Mucosa of descending colon (tissue), 3 donors: ENCODE measurements around the gene DOCK2. TPM values are rescaled to one million over a fixed set of nuclear protein-coding genes. Genes with fewer than 3 reads are reported as not detected.

Experiments used
- ATAC-seq: fragments of 200-7000 bp; cut with Tn5 transposase; one replicate; pipeline ENCODE4 v1.9.1; 2020; ENCODE audit warnings: mild to moderate bottlenecking, moderate library complexity
- DNase-seq, 3 donors: peaks; one replicate each; pipeline ENCODE4 v3.0.0-alpha.2; 2020
- H3K36me3 ChIP-seq: fragments of 200-600 bp; one replicate; pipeline ENCODE4 v1.8.0; 2021; ENCODE audit warnings: low read depth, mild to moderate bottlenecking
- H3K4me1 ChIP-seq: fragments of 200-600 bp; one replicate; pipeline ENCODE4 v1.8.0; 2021; ENCODE audit warnings: low read depth, mild to moderate bottlenecking
- H3K4me3 ChIP-seq: fragments of 200-600 bp; one replicate; pipeline ENCODE4 v1.8.0; 2021; ENCODE audit warnings: mild to moderate bottlenecking
- H3K9me3 ChIP-seq: fragments of 200-600 bp; one replicate; pipeline ENCODE4 v1.8.0; 2021; ENCODE audit warnings: mild to moderate bottlenecking
- CTCF ChIP-seq: fragments of 200-600 bp; IDR thresholded peaks from one replicate; pipeline ENCODE4 v1.8.0; 2022; ENCODE audit warnings: antibody characterized with exemption, mild to moderate bottlenecking
- intact Hi-C, 2 donors: fragments of 100-400 bp; cut with DNase I in 1 of 2; cut with micrococcal nuclease in 1 of 2; formaldehyde crosslinking; loops; one replicate each; pipeline versions ENCODE4 v1.11.0 to v1.11.1; 2022; cut with DNase I, micrococcal nuclease
- microRNA-seq: library from miRNA; unstranded; fragments of <30 nt; microRNA quantifications from one replicate; pipeline ENCODE4, GENCODE V29; 2019
- total RNA-seq, 3 donors: library from RNA; stranded (reverse); fragmentation: NEBNext Ultra II Directional in 2 of 3; extraction: Animal tissue kit (Norgen Biotek cat#: 25700) in 2 of 3; gene quantifications; one replicate each; pipeline versions ENCODE4 v1.2.1 to v1.2.4, GENCODE V29; 2021 to 2023
- donor health status: DM: no; HTN: no; CAD: no; lungs with moderate emphysema.
- donor health status: DM: no; HTN: no; CAD: no.
- donor health status: DM: no; HTN: yes; CAD: no.

The DOCK2 gene
- total RNA-seq, 3 donors from 2014 or later, result 7.2 to 20.1 (median 18.1) TPM

GRCh38 chr5:170132269-170132975 is 495.3 kb downstream of the DOCK2 start:
- DNase-seq (no peak), ATAC-seq (no peak)
- Histone ChIP-seq H3K4me1 (no peaks in the 10 kb centered on the region), H3K9me3 (no peaks in the 10 kb centered on the region), H3K4me3 (no peak overlapping the region), H3K36me3 (no peaks in the 10 kb centered on the region)
- TF ChIP-seq CTCF, result no peak
- intact Hi-C loops, result no loop called here

Small RNAs within 50 kb of the gene (microRNA-seq; reads per million reads assigned to microRNA genes)
- gene MIR378E, result not detected

Other genes starting within 250 kb of the DOCK2 start
- gene SPDL1, start 53.5 kb upstream of the DOCK2 start, total RNA-seq, result 10 to 100 TPM in 1 of 3 donors, 1 to 10 TPM in 2; 4.5 to 12.5 (median 5.8) TPM